Endometrial microvascular endothelial cells (primary cell): Measurements from ENCODE around the gene SHC2. TPM values are rescaled to one million over a fixed set of nuclear protein-coding genes. Genes with fewer than 3 reads are reported as not detected.
"Not testable (repeated sequence)": the region's sequence is repeated elsewhere in the genome, so short reads cannot be mapped to it uniquely, and the experiment has no call there.

Source experiments
- in situ Hi-C: cut with HindIII; loops from 2 replicates; pipeline ENCODE4 v1.10.0; 2017; ENCODE audit warnings: low sequenced_read_pairs, low pct_unique_long_range_greater_than_20kb; ENCODE audit errors: inconsistent ontology term
- total RNA-seq: library from RNA; depleted of rRNA; stranded (reverse); fragments of >200 nt; gene quantifications from one replicate; pipeline ENCODE4 v1.2.3, GENCODE V29; 2015; ENCODE audit errors: inconsistent ontology term

Gene SHC2
- total RNA-seq, 1 donor from 2014 or later = 0.37 TPM

- in situ Hi-C loops = no loop called here
Observed at GRCh38 chr19:455031-455705, 5.7 kb downstream of the SHC2 start.

- in situ Hi-C loops = no loop called here
Observed at GRCh38 chr19:453606-454005, 7.2 kb downstream of the SHC2 start.

- in situ Hi-C loops = no loop called here
Observed at GRCh38 chr19:452829-453228, 8.0 kb downstream of the SHC2 start.

- in situ Hi-C loops = not testable (repeated sequence)
Observed at GRCh38 chr19:450912-451481, 9.8 kb downstream of the SHC2 start.

- in situ Hi-C loops = no loop called here
Observed at GRCh38 chr19:449916-450315, 10.9 kb downstream of the SHC2 start.

- in situ Hi-C loops = no loop called here
Observed at GRCh38 chr19:447816-448560, 12.8 kb downstream of the SHC2 start.

GRCh38 chr19:447064-447426 lies 13.8 kb downstream of the SHC2 start:
- in situ Hi-C loops = no loop called here

- in situ Hi-C loops = no loop called here
Observed at GRCh38 chr19:444677-445210, 16.1 kb downstream of the SHC2 start.

GRCh38 chr19:443005-443404 lies 17.8 kb downstream of the SHC2 start:
- in situ Hi-C loops = no loop called here

GRCh38 chr19:442085-442484 lies 18.7 kb downstream of the SHC2 start:
- in situ Hi-C loops = no loop called here

GRCh38 chr19:441213-441836 lies 19.5 kb downstream of the SHC2 start:
- in situ Hi-C loops = no loop called here

GRCh38 chr19:440391-441212 lies 20.2 kb downstream of the SHC2 start:
- in situ Hi-C loops = no loop called here

- in situ Hi-C loops = no loop called here
Observed at GRCh38 chr19:439167-439900, 21.5 kb downstream of the SHC2 start.

- in situ Hi-C loops = no loop called here
Observed at GRCh38 chr19:438416-438958, 22.3 kb downstream of the SHC2 start.

- in situ Hi-C loops = no loop called here
Observed at GRCh38 chr19:437041-437440, 23.8 kb downstream of the SHC2 start.

- in situ Hi-C loops = no loop called here
Observed at GRCh38 chr19:436413-436950, 24.4 kb downstream of the SHC2 start.

- in situ Hi-C loops = no loop called here
Observed at GRCh38 chr19:435707-436412, 25.0 kb downstream of the SHC2 start.
